ENCODE results near the gene TNFSF11. TPM values are rescaled to one million over a fixed set of nuclear protein-coding genes. Genes with fewer than 3 reads are reported as not detected.

Gene TNFSF11
- total RNA-seq, 1 donor from 2014 or later: 0.21 TPM

DNA sequence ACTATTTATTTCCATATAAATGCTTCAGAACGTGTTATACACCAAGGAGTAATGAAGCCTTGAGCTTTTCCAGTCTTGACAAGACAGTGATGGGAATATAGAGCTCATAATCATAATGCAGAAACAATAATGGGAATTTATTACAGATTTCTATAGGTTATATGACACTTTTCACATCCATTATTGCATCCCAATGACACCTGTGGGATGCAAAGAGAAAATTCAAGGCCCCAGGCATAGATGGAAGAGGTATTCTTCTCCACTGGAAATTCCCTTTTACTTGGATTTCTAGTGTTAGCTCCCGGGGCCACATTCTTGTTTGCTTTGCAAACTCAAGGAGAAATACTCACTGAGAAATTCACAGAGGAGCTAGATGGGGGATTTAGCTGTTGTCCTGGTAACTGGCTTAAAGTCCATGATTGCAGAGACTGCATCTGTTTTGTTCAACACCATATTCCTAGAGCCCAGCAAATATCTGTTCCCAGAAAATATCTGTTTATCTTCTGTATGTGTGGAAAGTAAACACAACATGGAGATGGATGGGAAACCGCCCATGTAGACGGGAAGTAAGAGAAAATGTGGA lies 30.6 kb upstream of the TNFSF11 start:
- no peaks in the 10 kb centered on the region for H3K36me3 Mint-ChIP-seq (ENCODE audit: low read depth, unreplicated experiment)
- TF ChIP-seq CTCF (IDR thresholded peaks at IDR 0.05; ENCODE audit: unreplicated experiment): no peak
- peaks cover 14% of the 10 kb centered on the region for H3K4me1 Mint-ChIP-seq (ENCODE audit: unreplicated experiment)
- no peak overlapping the region for H3K4me3 Mint-ChIP-seq (ENCODE audit: unreplicated experiment)
- H3K27me3 Mint-ChIP-seq (ENCODE audit: unreplicated experiment): no peaks in the 10 kb centered on the region
- H3K27ac Mint-ChIP-seq (ENCODE audit: unreplicated experiment): no peak overlapping the region
- DNase-seq (ENCODE audit: low spot score): no peak
- H3K9me3 Mint-ChIP-seq (ENCODE audit: unreplicated experiment): no peaks in the 10 kb centered on the region

DNA sequence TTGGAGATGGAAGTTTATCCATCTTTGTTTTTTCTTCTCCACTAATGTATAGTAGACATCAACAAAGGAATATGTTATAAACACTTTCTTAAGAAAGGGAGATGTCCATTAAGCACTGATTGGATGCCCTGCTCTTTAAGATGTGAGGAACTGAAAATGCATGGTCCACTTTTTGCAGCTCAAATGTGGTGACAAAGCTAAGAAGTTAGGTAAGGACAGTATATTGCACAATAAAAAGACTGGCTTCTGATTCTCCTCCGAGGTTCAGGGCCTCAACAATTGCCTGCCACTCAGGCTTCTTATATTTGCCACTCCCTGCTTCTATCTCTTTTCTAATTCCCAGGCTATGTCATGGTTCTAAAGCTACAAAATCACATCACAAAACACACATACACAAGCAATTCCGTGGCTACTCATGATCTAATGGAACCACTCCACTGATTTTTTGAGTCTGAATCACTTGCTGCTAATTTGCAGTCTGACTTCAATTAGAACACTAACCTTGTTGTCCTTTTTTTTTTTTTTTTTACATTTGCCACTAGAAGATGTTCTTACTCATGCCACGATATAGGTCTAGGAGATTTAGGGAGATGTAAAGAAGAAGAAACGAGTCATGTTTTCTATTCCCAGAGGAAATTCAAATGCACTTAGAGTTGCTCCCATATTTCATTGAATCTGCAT lies 29.6 kb upstream of the TNFSF11 start:
- H3K4me3 Mint-ChIP-seq (ENCODE audit: unreplicated experiment): no peak overlapping the region
- H3K36me3 Mint-ChIP-seq (ENCODE audit: low read depth, unreplicated experiment): no peaks in the 10 kb centered on the region
- TF ChIP-seq CTCF (IDR thresholded peaks at IDR 0.05; ENCODE audit: unreplicated experiment): no peak
- H3K27ac Mint-ChIP-seq (ENCODE audit: unreplicated experiment): no peak overlapping the region
- H3K9me3 Mint-ChIP-seq (ENCODE audit: unreplicated experiment): no peaks in the 10 kb centered on the region
- DNase-seq (ENCODE audit: low spot score): no peak
- peaks cover 19% of the 10 kb centered on the region for H3K4me1 Mint-ChIP-seq (ENCODE audit: unreplicated experiment)
- no peaks in the 10 kb centered on the region for H3K27me3 Mint-ChIP-seq (ENCODE audit: unreplicated experiment)

- DNase-seq (ENCODE audit: low spot score): no peak
- H3K9me3 Mint-ChIP-seq (ENCODE audit: unreplicated experiment): no peaks in the 10 kb centered on the region
- no peaks in the 10 kb centered on the region for H3K27me3 Mint-ChIP-seq (ENCODE audit: unreplicated experiment)
- no peak for TF ChIP-seq CTCF (IDR thresholded peaks at IDR 0.05; ENCODE audit: unreplicated experiment)
- H3K36me3 Mint-ChIP-seq (ENCODE audit: low read depth, unreplicated experiment): no peaks in the 10 kb centered on the region
- H3K4me3 Mint-ChIP-seq (ENCODE audit: unreplicated experiment): no peak overlapping the region
- no peak overlapping the region for H3K27ac Mint-ChIP-seq (ENCODE audit: unreplicated experiment)
- peaks cover 16% of the 10 kb centered on the region for H3K4me1 Mint-ChIP-seq (ENCODE audit: unreplicated experiment)
These were observed 28.1 kb upstream of the TNFSF11 start for GRCh38 chr13:42545842-42546241.

DNA sequence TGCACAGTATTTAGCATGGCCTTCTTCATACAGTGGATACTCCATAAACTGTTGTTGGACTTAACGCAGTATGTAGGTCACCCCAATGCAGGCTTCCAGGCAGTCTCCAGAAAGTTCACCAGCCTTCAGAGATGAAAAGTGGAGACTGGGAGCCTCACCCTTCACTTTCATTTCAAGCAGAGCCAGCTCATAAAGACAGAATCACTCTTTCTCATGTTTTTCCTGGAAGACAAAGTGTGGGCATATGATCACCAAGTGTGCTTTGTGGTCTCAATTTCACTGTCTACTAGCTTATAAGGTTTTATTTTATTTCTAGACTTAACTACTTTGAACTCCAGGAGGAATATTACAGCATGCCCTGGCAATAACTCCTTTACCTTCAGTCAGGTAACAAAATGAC lies 26.3 kb upstream of the TNFSF11 start:
- H3K4me1 Mint-ChIP-seq (ENCODE audit: unreplicated experiment): peaks cover 16% of the 10 kb centered on the region
- no peaks in the 10 kb centered on the region for H3K27me3 Mint-ChIP-seq (ENCODE audit: unreplicated experiment)
- no peak for TF ChIP-seq CTCF (IDR thresholded peaks at IDR 0.05; ENCODE audit: unreplicated experiment)
- no peaks in the 10 kb centered on the region for H3K36me3 Mint-ChIP-seq (ENCODE audit: low read depth, unreplicated experiment)
- no peak overlapping the region for H3K27ac Mint-ChIP-seq (ENCODE audit: unreplicated experiment)
- no peak overlapping the region for H3K4me3 Mint-ChIP-seq (ENCODE audit: unreplicated experiment)
- no peaks in the 10 kb centered on the region for H3K9me3 Mint-ChIP-seq (ENCODE audit: unreplicated experiment)
- DNase-seq (ENCODE audit: low spot score): no peak

Data from endothelial cell (in vitro differentiated cells).